ENCODE measurements around the gene FBXW8.

The FBXW8 gene

GRCh38 chr12:117060929-117061305 lies 150.2 kb downstream of the FBXW8 start:
- no peak for DNase-seq

GRCh38 chr12:117061555-117062079 lies 150.9 kb downstream of the FBXW8 start:
- no peak for DNase-seq

GRCh38 chr12:117063162-117063911 lies 152.6 kb downstream of the FBXW8 start:
- no peak for DNase-seq

GRCh38 chr12:117064049-117064448 lies 153.3 kb downstream of the FBXW8 start:
- DNase-seq: no peak

GRCh38 chr12:117064596-117064995 lies 153.8 kb downstream of the FBXW8 start:
- DNase-seq: no peak

- no peak for DNase-seq
These were observed 156.3 kb downstream of the FBXW8 start for GRCh38 chr12:117067016-117067415.

- no peak for DNase-seq
These were observed 156.9 kb downstream of the FBXW8 start for GRCh38 chr12:117067638-117068037.

- no peak for DNase-seq
These were observed 157.7 kb downstream of the FBXW8 start for GRCh38 chr12:117068492-117068891.

- no peak for DNase-seq
These were observed 158.5 kb downstream of the FBXW8 start for GRCh38 chr12:117069101-117069797.

GRCh38 chr12:117069926-117070900 lies 159.5 kb downstream of the FBXW8 start:
- no peak for DNase-seq

GRCh38 chr12:117071009-117071408 lies 160.3 kb downstream of the FBXW8 start:
- no peak for DNase-seq

GRCh38 chr12:117072106-117072505 lies 161.4 kb downstream of the FBXW8 start:
- no peak for DNase-seq

GRCh38 chr12:117072736-117073490 lies 162.2 kb downstream of the FBXW8 start:
- DNase-seq: no peak

GRCh38 chr12:117073611-117074010 lies 162.9 kb downstream of the FBXW8 start:
- DNase-seq: no peak

GRCh38 chr12:117076410-117077372 lies 165.9 kb downstream of the FBXW8 start:
- no peak for DNase-seq

- DNase-seq: no peak
These were observed 168.7 kb downstream of the FBXW8 start for GRCh38 chr12:117079487-117079886.

GRCh38 chr12:117080661-117081144 lies 170.0 kb downstream of the FBXW8 start:
- no peak for DNase-seq

Data from NCI-H226 (cell line).